Limb (tissue), 2 donors: ENCODE measurements around the gene GAPDH.
"Not testable (repeated sequence)": the region's sequence is repeated elsewhere in the genome, so short reads cannot be mapped to it uniquely, and the experiment has no call there.

ENCODE experiments used
- DNase-seq, 2 donors: peaks; one replicate each; pipeline ENCODE4 v3.0.0-alpha.2; 2016; ENCODE audit errors: extremely low spot score in 2 of 2

Gene GAPDH

DNA sequence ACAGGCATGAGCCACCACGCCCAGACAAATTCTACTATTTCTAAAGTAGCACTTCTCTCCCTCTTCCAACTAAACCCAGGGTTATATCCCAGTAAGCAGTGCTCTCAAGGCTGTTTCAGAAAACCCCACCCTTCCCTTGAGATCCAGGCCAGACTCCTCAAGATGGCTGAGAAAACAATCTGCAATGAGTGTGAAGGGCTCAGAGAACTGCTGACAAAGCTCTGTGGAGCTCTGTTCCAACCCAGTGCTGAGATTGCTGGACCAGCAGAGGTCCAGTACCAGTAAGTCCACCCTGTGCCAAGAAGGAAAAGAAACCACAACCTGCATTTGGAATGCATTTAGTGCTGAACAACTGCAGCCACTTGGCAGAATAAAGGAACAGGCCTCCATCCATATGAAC lies 25.2 kb downstream of the GAPDH start:
- DNase-seq = no peak

DNA sequence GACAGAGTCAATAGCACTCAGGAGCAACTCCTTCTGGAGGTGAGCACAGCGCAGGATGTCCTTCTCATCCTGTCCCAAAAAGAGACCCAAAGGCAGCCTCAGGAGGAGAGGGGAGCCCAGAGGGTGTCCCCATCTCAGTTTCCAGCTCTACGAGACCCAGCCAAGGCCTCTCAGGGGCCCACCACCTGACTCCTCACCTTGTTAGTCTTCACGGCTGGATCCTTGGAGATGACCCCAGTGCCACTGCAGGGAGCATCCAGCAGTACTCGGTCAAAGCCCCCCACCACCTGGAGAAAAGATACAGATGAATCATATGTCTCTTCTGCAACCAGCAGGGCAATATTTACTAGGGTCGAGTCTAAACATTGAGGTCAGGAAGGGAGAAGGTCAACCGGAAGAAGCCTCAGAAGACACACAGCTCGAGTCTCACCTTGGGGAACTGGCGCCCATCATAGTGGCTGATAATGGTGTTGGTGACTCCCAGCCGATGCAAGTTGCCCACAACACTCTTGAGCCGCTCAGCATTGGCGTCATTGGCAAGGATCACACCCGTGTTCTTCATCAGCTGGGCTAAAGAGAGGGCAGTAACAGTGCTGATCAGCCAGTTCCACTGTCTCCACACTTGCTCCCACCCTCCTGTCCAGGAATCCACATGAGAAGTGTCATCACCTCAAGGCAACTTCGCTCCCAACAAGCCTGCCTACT lies 26.3 kb downstream of the GAPDH start:
- DNase-seq = no peak

GRCh38 chr12:6562881-6563280 lies 28.6 kb downstream of the GAPDH start:
- DNase-seq = no peak

DNA sequence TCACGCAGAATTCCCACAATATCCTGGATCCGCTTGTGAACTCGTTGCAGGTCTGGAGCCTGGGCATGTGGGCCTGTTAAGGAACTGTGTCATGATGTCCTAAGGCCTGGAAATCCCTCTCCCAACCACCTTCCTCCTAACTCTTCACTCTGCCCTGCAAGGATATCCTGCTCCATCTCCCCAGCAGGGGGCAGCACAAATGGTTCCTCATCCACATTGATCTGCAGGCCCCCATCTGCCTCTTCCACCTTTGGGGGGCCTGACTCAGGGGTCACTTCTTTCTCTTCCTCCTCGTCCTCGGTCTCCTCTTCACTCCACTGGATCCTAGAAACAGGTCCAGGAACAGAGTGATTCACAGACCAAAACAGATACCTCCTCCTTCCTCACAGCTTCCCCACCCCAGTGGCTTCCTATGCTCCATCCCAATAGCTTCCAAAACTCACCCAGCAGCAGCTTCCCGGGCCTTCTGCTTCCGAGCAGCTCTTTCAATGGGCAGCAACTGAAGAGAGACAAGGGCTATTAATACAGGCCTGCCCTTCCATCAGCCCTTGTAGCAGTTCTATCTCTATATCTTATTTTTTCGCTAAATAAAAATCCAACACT lies 29.2 kb downstream of the GAPDH start:
- DNase-seq = peak in 1 of 2 donors; percentile 71

GRCh38 chr12:6567112-6567670 lies 32.9 kb downstream of the GAPDH start:
- no peak for DNase-seq

- no peak for DNase-seq
Measured at GRCh38 chr12:6569312-6569711, 35.0 kb downstream of the GAPDH start.

- DNase-seq = no peak
Measured at GRCh38 chr12:6569786-6570185, 35.5 kb downstream of the GAPDH start.

- peak in 1 of 2 donors; percentile 64 for DNase-seq
Measured at GRCh38 chr12:6570264-6570887, 36.1 kb downstream of the GAPDH start.

DNA sequence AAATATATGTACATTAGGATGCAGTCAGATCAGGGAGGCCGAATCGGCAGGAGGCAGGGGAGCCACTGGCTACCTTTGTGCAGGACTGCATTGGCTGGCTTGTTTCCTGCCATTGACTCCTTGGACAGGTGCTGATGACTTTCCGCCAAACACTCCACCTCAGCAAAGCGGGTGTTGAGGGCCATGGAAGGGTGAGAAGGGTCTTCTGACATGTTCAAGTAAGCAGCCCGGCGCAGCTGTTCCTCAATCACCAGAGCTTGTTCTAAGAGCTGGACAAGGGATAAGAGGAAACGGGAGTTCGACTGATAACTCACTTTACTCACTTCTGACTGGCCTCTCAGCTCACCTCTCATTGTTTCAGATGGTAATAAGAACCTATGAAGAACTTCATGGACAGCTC lies 38.7 kb downstream of the GAPDH start:
- no peak for DNase-seq

DNA sequence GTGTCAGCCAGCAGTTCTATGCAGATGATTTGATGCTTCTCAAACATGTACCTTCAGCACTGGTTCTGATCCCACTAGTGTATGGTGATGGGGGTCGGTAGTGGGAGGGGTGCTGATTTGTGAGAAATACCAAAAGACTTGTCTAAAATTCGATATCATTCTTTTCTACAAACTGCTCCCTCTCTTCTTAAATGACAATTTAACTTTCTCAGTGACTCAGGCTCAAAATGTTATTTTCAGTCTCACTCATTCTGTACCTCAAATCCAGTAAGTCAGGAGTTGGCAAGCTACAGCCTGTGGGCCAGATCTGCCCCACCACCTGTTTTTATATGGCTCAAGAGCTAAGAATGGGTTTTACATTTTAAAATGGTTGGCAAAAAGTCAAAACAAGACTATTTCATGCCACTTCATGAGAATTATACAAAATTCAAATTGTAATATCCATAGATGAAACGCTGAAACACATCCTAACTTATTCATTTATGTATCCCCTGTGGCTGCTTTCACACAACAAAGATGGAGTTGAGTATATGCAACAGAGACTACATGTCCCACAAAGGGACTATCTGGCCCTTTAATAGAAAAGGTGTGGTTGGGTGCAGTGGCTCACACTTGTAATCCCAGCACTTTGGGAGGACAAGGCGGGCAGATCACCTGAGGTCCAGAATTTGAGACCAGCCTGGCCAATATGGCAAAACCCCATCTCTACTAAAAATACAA lies 40.4 kb downstream of the GAPDH start:
- DNase-seq = no peak

DNA sequence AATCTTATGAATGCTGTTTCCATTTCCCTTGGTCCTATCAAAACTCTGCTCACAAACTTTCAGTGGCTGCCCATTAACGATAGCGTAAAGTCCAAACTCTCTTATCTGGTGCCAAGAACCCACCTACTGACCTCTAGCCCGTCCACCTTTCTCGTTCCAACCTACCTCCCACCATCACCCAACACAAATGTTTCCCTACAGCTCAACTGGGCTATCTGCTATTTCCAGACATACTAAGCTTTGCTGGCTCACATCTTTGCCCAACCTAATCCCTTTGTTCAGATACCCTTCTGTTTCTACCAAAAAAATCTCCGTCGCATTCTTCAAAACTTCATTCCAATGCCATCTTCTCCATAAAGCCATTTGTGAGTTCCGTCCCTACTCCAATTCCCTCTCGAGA lies 41.3 kb downstream of the GAPDH start:
- no peak for DNase-seq

GRCh38 chr12:6582196-6582595 lies 47.9 kb downstream of the GAPDH start:
- DNase-seq = no peak

DNA sequence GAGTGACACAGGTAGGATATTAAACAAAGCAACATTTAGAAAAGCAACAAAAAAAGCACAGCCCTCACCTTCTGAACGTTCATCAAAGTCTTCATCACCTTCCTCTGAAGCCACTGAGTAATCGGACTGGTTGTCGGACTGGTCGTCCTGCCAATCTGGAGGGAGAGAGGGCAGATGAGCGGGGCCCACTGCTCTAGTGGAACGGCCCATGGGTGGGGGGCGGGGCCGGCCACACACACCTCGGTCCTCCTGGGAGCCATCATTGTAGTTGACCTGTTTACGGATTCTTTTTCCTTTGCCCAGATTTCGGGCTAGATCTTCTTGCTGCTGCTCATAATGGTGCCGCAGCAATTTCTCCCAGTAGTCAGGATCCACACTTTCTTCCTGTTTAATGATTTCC lies 48.6 kb downstream of the GAPDH start:
- no peak for DNase-seq

GRCh38 chr12:6584293-6584692 lies 50.0 kb downstream of the GAPDH start:
- DNase-seq = no peak

GRCh38 chr12:6586569-6586968 lies 52.3 kb downstream of the GAPDH start:
- not testable (repeated sequence) for DNase-seq
